Globus pallidus (tissue), 1 donor: Measurements from ENCODE around the gene NSUN3.
"Not testable (repeated sequence)": the region's sequence is repeated elsewhere in the genome, so short reads cannot be mapped to it uniquely, and the experiment has no call there.

Experiments used
- DNase-seq: peaks from one replicate; pipeline ENCODE4 v3.0.0-alpha.2; 2015; ENCODE audit warnings: low spot score

NSUN3 gene

GRCh38 chr3:94069194-94069813 is 6.4 kb downstream of the NSUN3 start:
- DNase-seq: peak; percentile 20

- no peak for DNase-seq
Observed at GRCh38 chr3:94070341-94070911, 7.6 kb downstream of the NSUN3 start.

GRCh38 chr3:94071713-94072284 is 8.9 kb downstream of the NSUN3 start:
- no peak for DNase-seq

GRCh38 chr3:94076055-94076454 is 13.2 kb downstream of the NSUN3 start:
- DNase-seq: no peak

- DNase-seq: not testable (repeated sequence)
Observed at GRCh38 chr3:94080552-94080951, 17.7 kb downstream of the NSUN3 start.

- DNase-seq: no peak
Observed at GRCh38 chr3:94081884-94082283, 19.0 kb downstream of the NSUN3 start.

- DNase-seq: no peak
Observed at GRCh38 chr3:94082391-94082937, 19.6 kb downstream of the NSUN3 start.

GRCh38 chr3:94083261-94083660 is 20.4 kb downstream of the NSUN3 start:
- DNase-seq: no peak

GRCh38 chr3:94089126-94089525 is 26.3 kb downstream of the NSUN3 start:
- DNase-seq: no peak

GRCh38 chr3:94092086-94092485 is 29.2 kb downstream of the NSUN3 start:
- DNase-seq: no peak

- no peak for DNase-seq
Observed at GRCh38 chr3:94093151-94093550, 30.3 kb downstream of the NSUN3 start.

GRCh38 chr3:94095111-94095510 is 32.2 kb downstream of the NSUN3 start:
- DNase-seq: no peak

- no peak for DNase-seq
Observed at GRCh38 chr3:94098452-94098851, 35.6 kb downstream of the NSUN3 start.

GRCh38 chr3:94099311-94099710 is 36.5 kb downstream of the NSUN3 start:
- no peak for DNase-seq

GRCh38 chr3:94101860-94102259 is 39.0 kb downstream of the NSUN3 start:
- DNase-seq: no peak

GRCh38 chr3:94106268-94106667 is 43.4 kb downstream of the NSUN3 start:
- no peak for DNase-seq

- DNase-seq: not testable (repeated sequence)
Observed at GRCh38 chr3:94110232-94110631, 47.4 kb downstream of the NSUN3 start.

GRCh38 chr3:94110854-94111253 is 48.0 kb downstream of the NSUN3 start:
- DNase-seq: no peak

GRCh38 chr3:94114666-94115065 is 51.8 kb downstream of the NSUN3 start:
- DNase-seq: no peak

GRCh38 chr3:94115482-94115881 is 52.6 kb downstream of the NSUN3 start:
- peak; percentile 64 for DNase-seq

GRCh38 chr3:94117729-94118128 is 54.9 kb downstream of the NSUN3 start:
- DNase-seq: no peak

GRCh38 chr3:94118390-94118789 is 55.5 kb downstream of the NSUN3 start:
- DNase-seq: no peak

GRCh38 chr3:94121161-94121560 is 58.3 kb downstream of the NSUN3 start:
- no peak for DNase-seq

GRCh38 chr3:94127115-94127514 is 64.3 kb downstream of the NSUN3 start:
- DNase-seq: no peak
